GM23248 (cell line): ENCODE measurements around the gene CACNA1C. TPM values are rescaled to one million over a fixed set of nuclear protein-coding genes. Genes with fewer than 3 reads are reported as not detected.

Source experiments
- DNase-seq: peaks from one replicate; pipeline ENCODE4 v3.0.0-alpha.2; 2015
- H2AFZ ChIP-seq: fragments of 200-600 bp; sonication (generic); 2 replicates; pipeline ENCODE4 v1.6.1; 2016; ENCODE audit warnings: antibody characterized with exemption
- H3F3A ChIP-seq: fragments of 200-600 bp; sonication (generic); 2 replicates; pipeline ENCODE4 v1.6.1; 2016; ENCODE audit warnings: mild to moderate bottlenecking, antibody characterized with exemption, mixed run types; ENCODE audit not compliant: insufficient read depth
- H3K27ac ChIP-seq: fragments of 200-600 bp; sonication (generic); 2 replicates; pipeline ENCODE4 v1.5.1; 2016; ENCODE audit warnings: mild to moderate bottlenecking
- H3K27me3 ChIP-seq: fragments of 200-600 bp; sonication (generic); replicated peaks from 2 replicates; pipeline ENCODE4 v1.6.1; 2016; ENCODE audit warnings: mild to moderate bottlenecking; ENCODE audit not compliant: insufficient read depth
- H3K36me3 ChIP-seq: fragments of 200-600 bp; sonication (generic); 2 replicates; pipeline ENCODE4 v1.6.1; 2016; ENCODE audit warnings: low read depth, mild to moderate bottlenecking
- H3K4me1 ChIP-seq: fragments of 200-600 bp; sonication (generic); 2 replicates; pipeline ENCODE4 v1.6.1; 2016; ENCODE audit warnings: mild to moderate bottlenecking; ENCODE audit not compliant: insufficient read depth
- H3K4me2 ChIP-seq: fragments of 200-600 bp; sonication (generic); one replicate; pipeline ENCODE4 v1.6.1; 2016; ENCODE audit warnings: mild to moderate bottlenecking; ENCODE audit not compliant: unreplicated experiment
- H3K4me3 ChIP-seq: fragments of 200-600 bp; sonication (generic); 2 replicates; pipeline ENCODE4 v1.5.1; 2016; ENCODE audit warnings: mild to moderate bottlenecking
- H3K79me2 ChIP-seq: fragments of 200-600 bp; sonication (generic); 2 replicates; pipeline ENCODE4 v1.6.1; 2016; ENCODE audit warnings: mild to moderate bottlenecking; ENCODE audit not compliant: insufficient read depth
- H3K9ac ChIP-seq: fragments of 200-600 bp; sonication (generic); 2 replicates; pipeline ENCODE4 v1.6.1; 2016; ENCODE audit warnings: mild to moderate bottlenecking
- H3K9me2 ChIP-seq: fragments of 200-600 bp; sonication (generic); 2 replicates; pipeline ENCODE4 v1.6.1; 2016; ENCODE audit warnings: mixed run types, mild to moderate bottlenecking, moderate library complexity; ENCODE audit not compliant: insufficient read depth
- H3K9me3 ChIP-seq: fragments of 200-600 bp; sonication (generic); one replicate; pipeline ENCODE4 v1.6.1; 2017; ENCODE audit warnings: low read depth
- H4K20me1 ChIP-seq: fragments of 200-600 bp; sonication (generic); 2 replicates; pipeline ENCODE4 v1.6.0; 2016; ENCODE audit not compliant: insufficient read depth
- EZH2 ChIP-seq: fragments of 200-600 bp; sonication (generic); IDR thresholded peaks from 2 replicates; pipeline ENCODE4 v1.6.1; 2018; ENCODE audit warnings: antibody characterized with exemption, mild to moderate bottlenecking; ENCODE audit not compliant: insufficient read depth, poor library complexity, severe bottlenecking
- EZH2phosphoT487 ChIP-seq: fragments of 200-600 bp; sonication (generic); IDR thresholded peaks from 2 replicates; pipeline ENCODE4 v1.6.1; 2018; ENCODE audit warnings: antibody characterized with exemption, moderate library complexity, mild to moderate bottlenecking, low read depth; ENCODE audit not compliant: insufficient read depth
- WGBS, 2 experiments: methylation state at CpG; one replicate each; pipeline ENCODE4 v1.1.6; 2015 to 2017; ENCODE audit warnings: low lambda C conversion rate in 2 of 2, low coverage in 1 of 2; ENCODE audit errors: missing lambda C conversion rate in 2 of 2; 5-methylcytosine and 5-hydroxymethylcytosine counted together
- in situ Hi-C: fragments of 300-500 bp; cut with MboI; formaldehyde crosslinking; loops from 2 replicates; pipeline ENCODE4 v1.15.0; 2020
- polyA plus RNA-seq: library from polyadenylated mRNA; unstranded; fragments of >200 nt; fragmentation: Nextera tagmentation; extraction: Ambion mirVana; gene quantifications from 2 replicates; pipeline ENCODE4 v1.2.1, GENCODE V29; 2016
- total RNA-seq: library from RNA; depleted of rRNA; stranded (reverse); fragments of >200 nt; shearing (Covaris generic); gene quantifications from 2 replicates; pipeline ENCODE4 v1.2.3, GENCODE V29; 2014

Gene CACNA1C
- total and polyA plus RNA-seq, 2 experiments from 2014 or later: 4.9 to 11.5 TPM

- DNase-seq: no peak
- TF ChIP-seq EZH2phosphoT487: no peak
- TF ChIP-seq EZH2: no peak
- 0 out of 2 replicates have a peak, but pooled peaks cover 2% of the 10 kb centered on the region for H3F3A ChIP-seq
- peaks cover 5% of the 10 kb centered on the region; the same call in 1 of the 2 replicates for H4K20me1 ChIP-seq
- in situ Hi-C loops: no loop called here
- no peak overlapping the region for H3K4me3 ChIP-seq
- H3K27ac ChIP-seq: no peak overlapping the region
- no peaks in the 10 kb centered on the region for H3K9me2 ChIP-seq
- H3K4me2 ChIP-seq: no peak overlapping the region
- H3K9ac ChIP-seq: no peak overlapping the region
- H3K4me1 ChIP-seq: no peaks in the 10 kb centered on the region
- H2AFZ ChIP-seq: no peak overlapping the region
- H3K9me3 ChIP-seq: no peaks in the 10 kb centered on the region
- peaks cover 97% of the 10 kb centered on the region for H3K79me2 ChIP-seq
- 95 to 97% methylated on average over 1 of the region's 1 CpG for WGBS, 2 experiments
- H3K36me3 ChIP-seq: no peaks in the 10 kb centered on the region
- H3K27me3 ChIP-seq: no peaks in the 10 kb centered on the region
These were observed 94.5 kb downstream of the CACNA1C start for GRCh38 chr12:2147335-2147734.

GRCh38 chr12:2149091-2149490 lies 96.3 kb downstream of the CACNA1C start:
- Histone ChIP-seq H3K9ac (no peak overlapping the region), H3K4me1 (peaks cover 11% of the 10 kb centered on the region), H3K4me3 (no peak overlapping the region), H3K79me2 (peaks cover 93% of the 10 kb centered on the region), H3K9me3 (no peaks in the 10 kb centered on the region), H3K36me3 (no peaks in the 10 kb centered on the region), H2AFZ (no peak overlapping the region), H3K4me2 (no peak overlapping the region), H3F3A (peaks cover 19% of the 10 kb centered on the region), H3K27ac (no peak overlapping the region), H4K20me1 (peaks cover 5% of the 10 kb centered on the region; the same call in 1 of the 2 replicates), H3K27me3 (no peaks in the 10 kb centered on the region), H3K9me2 (no peaks in the 10 kb centered on the region)
- 89 to 91% methylated on average over 3 of the region's 3 CpGs for WGBS, 2 experiments
- DNase-seq: peak; percentile 32
- in situ Hi-C loops: no loop called here
- TF ChIP-seq EZH2phosphoT487: no peak
- no peak for TF ChIP-seq EZH2

- Histone ChIP-seq H3K27me3 (no peaks in the 10 kb centered on the region), H3K9me2 (no peaks in the 10 kb centered on the region), H3K27ac (no peak overlapping the region), H3K9me3 (no peaks in the 10 kb centered on the region), H3K9ac (no peak overlapping the region), H3K79me2 (peaks cover 89% of the 10 kb centered on the region), H4K20me1 (peaks cover 5% of the 10 kb centered on the region; the same call in 1 of the 2 replicates), H3K4me1 (peaks cover 16% of the 10 kb centered on the region), H2AFZ (no peak overlapping the region), H3K36me3 (no peaks in the 10 kb centered on the region), H3F3A (peaks cover 26% of the 10 kb centered on the region), H3K4me2 (no peak overlapping the region), H3K4me3 (no peak overlapping the region)
- DNase-seq: no peak
- 96 to 97% methylated on average over 3 of the region's 3 CpGs for WGBS, 2 experiments
- TF ChIP-seq EZH2phosphoT487: no peak
- no peak for TF ChIP-seq EZH2
- in situ Hi-C loops: no loop called here
These were observed 98.0 kb downstream of the CACNA1C start for GRCh38 chr12:2150833-2151232.

- H2AFZ ChIP-seq: no peak overlapping the region
- in situ Hi-C loops: no loop called here
- no peaks in the 10 kb centered on the region for H3K36me3 ChIP-seq
- peaks cover 26% of the 10 kb centered on the region for H3F3A ChIP-seq
- no peak overlapping the region for H3K27ac ChIP-seq
- no peak overlapping the region for H3K4me3 ChIP-seq
- WGBS, 2 experiments: 88 to 90% methylated on average over 5 of the region's 5 CpGs
- H3K9me3 ChIP-seq: no peaks in the 10 kb centered on the region
- H3K79me2 ChIP-seq: peaks cover 89% of the 10 kb centered on the region
- TF ChIP-seq EZH2phosphoT487 (no peak), EZH2 (no peak)
- peaks cover 5% of the 10 kb centered on the region; the same call in 1 of the 2 replicates for H4K20me1 ChIP-seq
- no peak overlapping the region for H3K4me2 ChIP-seq
- H3K27me3 ChIP-seq: no peaks in the 10 kb centered on the region
- no peaks in the 10 kb centered on the region for H3K9me2 ChIP-seq
- no peak for DNase-seq
- H3K4me1 ChIP-seq: peaks cover 16% of the 10 kb centered on the region
- H3K9ac ChIP-seq: no peak overlapping the region
These were observed 98.6 kb downstream of the CACNA1C start for GRCh38 chr12:2151391-2151790.

GRCh38 chr12:2152134-2152533 lies 99.3 kb downstream of the CACNA1C start:
- no peaks in the 10 kb centered on the region for H3K9me2 ChIP-seq
- no peak overlapping the region for H3K9ac ChIP-seq
- H3K79me2 ChIP-seq: peaks cover 89% of the 10 kb centered on the region
- H3F3A ChIP-seq: peaks cover 26% of the 10 kb centered on the region
- in situ Hi-C loops: no loop called here
- no peaks in the 10 kb centered on the region for H3K36me3 ChIP-seq
- H4K20me1 ChIP-seq: no peaks in the 10 kb centered on the region
- H3K4me1 ChIP-seq: peaks cover 16% of the 10 kb centered on the region
- TF ChIP-seq EZH2phosphoT487 (no peak), EZH2 (no peak)
- no peak overlapping the region for H3K4me2 ChIP-seq
- H2AFZ ChIP-seq: no peak overlapping the region
- no peak overlapping the region for H3K27ac ChIP-seq
- H3K9me3 ChIP-seq: no peaks in the 10 kb centered on the region
- no peaks in the 10 kb centered on the region for H3K27me3 ChIP-seq
- 95% methylated on average over 5 of the region's 5 CpGs for WGBS, 2 experiments
- DNase-seq: no peak
- H3K4me3 ChIP-seq: no peak overlapping the region
